HFF-Myc (cell line): ENCODE data around the gene MED25.

Experiments
- DNase-seq: peaks from one replicate; pipeline ENCODE4 v3.0.0-alpha.2; 2011; ENCODE audit warnings: low read depth; ENCODE audit errors: extremely low read depth
- H3K4me3 ChIP-seq: replicated peaks from 2 replicates; pipeline ENCODE4 v1.5.1; 2011; ENCODE audit warnings: low read depth, mild to moderate bottlenecking, control low read depth, low read length
- CTCF ChIP-seq: IDR thresholded peaks from 2 replicates; pipeline ENCODE4 v1.5.1; 2012; ENCODE audit warnings: mild to moderate bottlenecking, low read depth, low read length, control low read depth; ENCODE audit errors: missing control alignments

The MED25 gene

GRCh38 chr19:49866933-49867782 is 49.1 kb downstream of the MED25 start, which contains the start of gene PNKP:
Gene PNKP, minus strand, starts transcription at chr19:49867576. Its CDS starts 372 bp downstream, at chr19:49867204.
- DNase-seq = no peak
- no peak for TF ChIP-seq CTCF
- H3K4me3 ChIP-seq = peak within 1 kb of the TSS; percentile 71

- no peak for TF ChIP-seq CTCF
- H3K4me3 ChIP-seq = peak overlapping the region; percentile 26; the same call in 1 of the 2 replicates
- no peak for DNase-seq
Observed at GRCh38 chr19:49869009-49869483, 51.0 kb downstream of the MED25 start.

GRCh38 chr19:49869484-49870308 is 51.6 kb downstream of the MED25 start:
- DNase-seq = peak; percentile 100
- TF ChIP-seq CTCF = no peak
- H3K4me3 ChIP-seq = peak overlapping the region; percentile 42

- DNase-seq = no peak
- TF ChIP-seq CTCF = no peak
- peak overlapping the region; percentile 42 for H3K4me3 ChIP-seq
Observed at GRCh38 chr19:49870309-49870901, 52.3 kb downstream of the MED25 start.

GRCh38 chr19:49871349-49871985 is 53.4 kb downstream of the MED25 start:
- TF ChIP-seq CTCF = no peak
- H3K4me3 ChIP-seq = no peak overlapping the region
- DNase-seq = no peak

GRCh38 chr19:49872245-49873128 is 54.4 kb downstream of the MED25 start:
- no peak for DNase-seq
- no peak overlapping the region for H3K4me3 ChIP-seq
- TF ChIP-seq CTCF = no peak
